ENCODE measurements around the gene LSAMP. TPM values are rescaled to one million over a fixed set of nuclear protein-coding genes. Genes with fewer than 3 reads are reported as not detected.

LSAMP gene
- total and polyA plus RNA-seq, 2 of the 13 experiments (the other 11 are each of a cell fraction or from before 2014, with no cell fraction given) = not detected

DNA sequence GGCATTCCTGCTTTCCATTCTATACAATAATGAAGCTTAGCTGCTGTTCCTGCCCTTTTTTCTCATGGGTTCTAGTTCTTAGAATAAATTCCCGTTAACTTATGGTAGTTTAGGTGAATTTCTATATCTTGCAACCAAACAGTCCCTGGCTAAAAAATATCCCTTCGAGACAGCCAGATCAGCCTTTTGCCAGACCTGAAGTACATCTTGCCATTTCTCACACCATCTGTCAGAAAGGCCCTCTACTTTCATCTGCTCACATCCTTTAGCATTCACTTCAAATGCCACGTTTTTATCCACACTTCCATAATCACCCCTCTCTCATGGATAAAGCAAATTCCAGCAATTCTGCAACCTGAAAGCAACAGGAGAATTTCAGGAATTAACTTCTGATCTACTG, 676.6 kb downstream of the LSAMP start (continued):
- TF ChIP-seq, protein P1, sequence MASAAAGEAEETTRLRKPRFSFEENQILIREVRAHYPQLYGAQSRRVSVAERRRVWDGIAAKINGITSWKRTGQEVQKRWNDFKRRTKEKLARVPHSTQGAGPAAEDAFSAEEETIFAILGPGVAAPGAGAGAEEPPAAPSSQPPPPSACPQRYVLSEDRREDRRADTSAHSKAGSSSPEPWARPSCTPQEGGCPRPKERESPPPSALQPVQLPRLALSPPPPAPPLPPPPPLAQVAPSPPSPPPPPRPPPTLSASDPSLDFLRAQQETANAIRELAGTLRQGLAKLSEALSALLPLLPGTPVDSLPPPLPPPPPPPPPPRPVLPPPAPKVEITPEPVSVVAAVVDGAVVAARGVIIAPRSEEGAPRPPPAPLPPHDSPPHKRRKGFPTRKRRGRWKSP (CRISPR knock-in tag; IDR thresholded peaks at IDR 0.05) = no peak
- TF ChIP-seq KLF12 (CRISPR knock-in tag; IDR thresholded peaks at IDR 0.05; ENCODE audit: borderline replicate concordance) (no peak), ZC3H4 (CRISPR knock-in tag; IDR thresholded peaks at IDR 0.05; ENCODE audit: borderline replicate concordance) (no peak), NCOR1 (IDR thresholded peaks at IDR 0.05; ENCODE audit: borderline replicate concordance, low read length) (no peak), MIER3 (CRISPR knock-in tag; IDR thresholded peaks at IDR 0.05; ENCODE audit: borderline replicate concordance) (no peak)

DNA sequence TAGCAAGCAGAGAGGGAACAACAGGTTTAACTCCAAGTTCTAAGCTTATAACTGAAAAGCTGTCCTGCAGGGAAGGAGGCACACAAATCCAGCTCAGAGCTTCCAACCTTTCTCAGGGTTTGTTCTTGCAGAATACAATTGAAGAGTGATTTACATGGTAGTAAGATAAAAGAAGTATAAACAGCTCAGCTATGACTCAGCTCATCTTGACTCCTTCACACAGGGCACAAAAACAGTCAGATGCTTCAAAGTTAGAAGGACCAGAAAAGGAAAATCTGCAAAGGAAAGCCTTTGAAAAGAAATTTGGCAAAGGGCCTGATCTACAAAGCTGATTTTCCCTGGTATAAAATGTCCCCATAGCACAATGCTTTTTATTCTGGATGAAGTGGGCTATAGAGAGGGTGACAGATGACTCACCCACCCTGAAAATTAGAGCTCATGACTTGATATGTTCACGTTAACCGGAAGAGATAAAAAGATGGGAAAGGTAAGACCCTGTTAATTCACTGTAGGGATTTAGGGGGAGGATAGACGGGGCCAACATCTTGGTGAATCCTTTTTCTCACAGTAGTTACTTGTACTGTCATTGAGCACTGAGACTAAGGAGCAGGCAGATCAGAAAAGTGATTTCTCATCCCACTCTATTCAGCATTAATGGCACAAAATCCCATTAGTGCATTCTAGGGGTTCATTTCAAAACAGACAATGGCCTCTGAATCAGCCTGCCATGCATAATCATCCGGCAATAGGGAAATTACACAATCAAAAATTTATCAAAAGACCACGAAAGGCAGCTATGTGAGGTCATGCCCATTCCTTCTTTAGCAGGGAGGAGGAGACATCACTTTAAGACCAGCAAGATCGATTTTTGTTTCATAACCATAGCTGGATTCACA, 678.5 kb downstream of the LSAMP start:
- Histone ChIP-seq H4K20me1 (ENCODE audit: insufficient read depth, low read length) (no peaks in the 10 kb centered on the region), H3K9ac (ENCODE audit: insufficient read depth, low read depth, low read length) (no peak overlapping the region), H3K79me2 (ENCODE audit: insufficient read depth, low read length) (no peaks in the 10 kb centered on the region), H3K36me3 (replicated peaks in 1 of 2; ENCODE audit: control insufficient read depth in 1 of 2, insufficient read depth in 2 of 2, low read length in 2 of 2) (no peaks in the 10 kb centered on the region), H3K4me1 (ENCODE audit: insufficient read depth, low read length) (no peaks in the 10 kb centered on the region), H3K4me2 (ENCODE audit: low read depth, low read length) (no peak overlapping the region), H3K4me3 (replicated peaks in 1 of 3; ENCODE audit: insufficient read depth in 1 of 3, low read depth in 2 of 3, low read length in 3 of 3) (no peak overlapping the region), H2AFZ (ENCODE audit: low read length) (no peak overlapping the region), H3K27ac (ENCODE audit: extremely low read length, insufficient read depth, low read length) (no peak overlapping the region), H3K27me3 (ENCODE audit: control insufficient read depth in 1 of 2, insufficient read depth in 2 of 2, low read length in 2 of 2) (no peaks in the 10 kb centered on the region), H3K9me3 (ENCODE audit: low read length) (no peaks in the 10 kb centered on the region)
- DNase-seq (ENCODE audit: low spot score) = no peak
- POLR2A ChIA-PET = no interaction called here
- FAIRE-seq = no peak
- ATAC-seq = no peak
- WGBS (ENCODE audit: low lambda C conversion rate) = 93% methylated on average over 6 of the region's 6 CpGs
- intact Hi-C loops (cut with micrococcal nuclease; ENCODE audit: unreplicated experiment) (no loop called here), in situ Hi-C loops (cut with HindIII; ENCODE audit: extremely low pct_ligation_motif_present, low pct_unique_long_range_greater_than_20kb) (no loop called here)
- BruUV-seq (replicated peaks) = no TSS peak
- TF ChIP-seq CAMTA2 (CRISPR knock-in tag; IDR thresholded peaks at IDR 0.05; ENCODE audit: borderline replicate concordance) = no peak
- TF ChIP-seq, protein P2, sequence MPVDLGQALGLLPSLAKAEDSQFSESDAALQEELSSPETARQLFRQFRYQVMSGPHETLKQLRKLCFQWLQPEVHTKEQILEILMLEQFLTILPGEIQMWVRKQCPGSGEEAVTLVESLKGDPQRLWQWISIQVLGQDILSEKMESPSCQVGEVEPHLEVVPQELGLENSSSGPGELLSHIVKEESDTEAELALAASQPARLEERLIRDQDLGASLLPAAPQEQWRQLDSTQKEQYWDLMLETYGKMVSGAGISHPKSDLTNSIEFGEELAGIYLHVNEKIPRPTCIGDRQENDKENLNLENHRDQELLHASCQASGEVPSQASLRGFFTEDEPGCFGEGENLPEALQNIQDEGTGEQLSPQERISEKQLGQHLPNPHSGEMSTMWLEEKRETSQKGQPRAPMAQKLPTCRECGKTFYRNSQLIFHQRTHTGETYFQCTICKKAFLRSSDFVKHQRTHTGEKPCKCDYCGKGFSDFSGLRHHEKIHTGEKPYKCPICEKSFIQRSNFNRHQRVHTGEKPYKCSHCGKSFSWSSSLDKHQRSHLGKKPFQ (CRISPR knock-in tag; IDR thresholded peaks at IDR 0.05; ENCODE audit: insufficient replicate concordance) = no peak
- TF ChIP-seq, protein P3, sequence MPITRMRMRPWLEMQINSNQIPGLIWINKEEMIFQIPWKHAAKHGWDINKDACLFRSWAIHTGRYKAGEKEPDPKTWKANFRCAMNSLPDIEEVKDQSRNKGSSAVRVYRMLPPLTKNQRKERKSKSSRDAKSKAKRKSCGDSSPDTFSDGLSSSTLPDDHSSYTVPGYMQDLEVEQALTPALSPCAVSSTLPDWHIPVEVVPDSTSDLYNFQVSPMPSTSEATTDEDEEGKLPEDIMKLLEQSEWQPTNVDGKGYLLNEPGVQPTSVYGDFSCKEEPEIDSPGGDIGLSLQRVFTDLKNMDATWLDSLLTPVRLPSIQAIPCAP (CRISPR knock-in tag; IDR thresholded peaks at IDR 0.05; ENCODE audit: low read depth) = no peak
- TF ChIP-seq MEF2D (CRISPR knock-in tag; IDR thresholded peaks at IDR 0.05) = no peak
- TF ChIP-seq, protein P4, sequence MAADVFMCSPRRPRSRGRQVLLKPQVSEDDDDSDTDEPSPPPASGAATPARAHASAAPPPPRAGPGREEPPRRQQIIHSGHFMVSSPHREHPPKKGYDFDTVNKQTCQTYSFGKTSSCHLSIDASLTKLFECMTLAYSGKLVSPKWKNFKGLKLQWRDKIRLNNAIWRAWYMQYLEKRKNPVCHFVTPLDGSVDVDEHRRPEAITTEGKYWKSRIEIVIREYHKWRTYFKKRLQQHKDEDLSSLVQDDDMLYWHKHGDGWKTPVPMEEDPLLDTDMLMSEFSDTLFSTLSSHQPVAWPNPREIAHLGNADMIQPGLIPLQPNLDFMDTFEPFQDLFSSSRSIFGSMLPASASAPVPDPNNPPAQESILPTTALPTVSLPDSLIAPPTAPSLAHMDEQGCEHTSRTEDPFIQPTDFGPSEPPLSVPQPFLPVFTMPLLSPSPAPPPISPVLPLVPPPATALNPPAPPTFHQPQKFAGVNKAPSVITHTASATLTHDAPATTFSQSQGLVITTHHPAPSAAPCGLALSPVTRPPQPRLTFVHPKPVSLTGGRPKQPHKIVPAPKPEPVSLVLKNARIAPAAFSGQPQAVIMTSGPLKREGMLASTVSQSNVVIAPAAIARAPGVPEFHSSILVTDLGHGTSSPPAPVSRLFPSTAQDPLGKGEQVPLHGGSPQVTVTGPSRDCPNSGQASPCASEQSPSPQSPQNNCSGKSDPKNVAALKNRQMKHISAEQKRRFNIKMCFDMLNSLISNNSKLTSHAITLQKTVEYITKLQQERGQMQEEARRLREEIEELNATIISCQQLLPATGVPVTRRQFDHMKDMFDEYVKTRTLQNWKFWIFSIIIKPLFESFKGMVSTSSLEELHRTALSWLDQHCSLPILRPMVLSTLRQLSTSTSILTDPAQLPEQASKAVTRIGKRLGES (CRISPR knock-in tag; IDR thresholded peaks at IDR 0.05; ENCODE audit: borderline replicate concordance) = no peak
- CTCF ChIA-PET (ENCODE audit: low intra/inter-chr PET ratio, low total read pairs) = no interaction called here

Data from HepG2 (cell line).